Stimulated activated CD4-positive, alpha-beta T cell treated with anti-CD3 and anti-CD28 coated beads, Interleukin-2, amount 100 ng/mL, for 48 hours (primary cell): ENCODE results near the gene MARCHF10.
"Not testable (repeated sequence)": the region's sequence is repeated elsewhere in the genome, so short reads cannot be mapped to it uniquely, and the experiment has no call there.

Experiments used
- DNase-seq, 2 donors: peaks; one replicate each; pipeline ENCODE4 v3.0.0-alpha.2; 2020

Gene MARCHF10

GRCh38 chr17:62714016-62714777, 93.9 kb downstream of the MARCHF10 start:
- no peak for DNase-seq

GRCh38 chr17:62713086-62713881, 94.8 kb downstream of the MARCHF10 start:
- DNase-seq, result no peak

- DNase-seq, result no peak
These were observed 95.9 kb downstream of the MARCHF10 start for GRCh38 chr17:62712171-62712581.

- DNase-seq, result no peak
These were observed 99.5 kb downstream of the MARCHF10 start for GRCh38 chr17:62708587-62708986.

GRCh38 chr17:62707425-62707739, 100.7 kb downstream of the MARCHF10 start:
- DNase-seq, result no peak

- no peak for DNase-seq
These were observed 101.3 kb downstream of the MARCHF10 start for GRCh38 chr17:62706598-62707424.

- DNase-seq, result no peak
These were observed 102.1 kb downstream of the MARCHF10 start for GRCh38 chr17:62705778-62706597.

GRCh38 chr17:62705156-62705777, 102.8 kb downstream of the MARCHF10 start:
- no peak for DNase-seq

- DNase-seq, result no peak
These were observed 103.6 kb downstream of the MARCHF10 start for GRCh38 chr17:62704381-62704971.

- peak; percentile 66 to 69 for DNase-seq
These were observed 104.2 kb downstream of the MARCHF10 start for GRCh38 chr17:62703776-62704380.

- DNase-seq, result no peak
These were observed 104.8 kb downstream of the MARCHF10 start for GRCh38 chr17:62703261-62703775.

- DNase-seq, result no peak
These were observed 105.3 kb downstream of the MARCHF10 start for GRCh38 chr17:62702746-62703260.

GRCh38 chr17:62701706-62702085, 106.4 kb downstream of the MARCHF10 start:
- DNase-seq, result no peak

GRCh38 chr17:62700964-62701705, 107.0 kb downstream of the MARCHF10 start:
- no peak for DNase-seq

GRCh38 chr17:62698459-62698858, 109.7 kb downstream of the MARCHF10 start:
- DNase-seq, result not testable (repeated sequence)

- no peak for DNase-seq
These were observed 111.2 kb downstream of the MARCHF10 start for GRCh38 chr17:62696726-62697490.

- DNase-seq, result no peak
These were observed 111.9 kb downstream of the MARCHF10 start for GRCh38 chr17:62696256-62696655.

GRCh38 chr17:62695093-62695738, 112.9 kb downstream of the MARCHF10 start:
- not testable (repeated sequence) for DNase-seq
